ENCODE results near the gene N4BP2L1.

DNA sequence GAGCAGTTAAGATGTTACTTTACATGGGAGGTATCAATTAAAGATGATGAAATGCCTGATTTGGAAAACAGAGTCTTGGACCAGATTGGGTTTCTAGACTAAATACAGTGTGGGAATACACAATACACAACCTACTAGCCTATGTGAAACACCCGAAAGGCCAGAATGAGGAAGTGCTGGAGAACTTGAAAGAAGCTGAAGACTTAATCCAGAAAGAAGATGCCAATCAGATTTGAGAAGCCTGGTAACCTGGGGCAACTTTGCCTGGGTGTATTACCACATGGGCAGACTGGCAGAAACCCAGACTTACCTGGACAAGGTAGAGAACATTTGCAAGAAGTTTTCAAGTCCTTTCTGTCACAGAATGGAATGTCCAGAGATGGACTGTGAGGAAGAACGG lies 43.2 kb downstream of the N4BP2L1 start:
- no peak for TF ChIP-seq EZH2phosphoT487 (IDR thresholded peaks at IDR 0.05)
- TF ChIP-seq, protein P1, sequence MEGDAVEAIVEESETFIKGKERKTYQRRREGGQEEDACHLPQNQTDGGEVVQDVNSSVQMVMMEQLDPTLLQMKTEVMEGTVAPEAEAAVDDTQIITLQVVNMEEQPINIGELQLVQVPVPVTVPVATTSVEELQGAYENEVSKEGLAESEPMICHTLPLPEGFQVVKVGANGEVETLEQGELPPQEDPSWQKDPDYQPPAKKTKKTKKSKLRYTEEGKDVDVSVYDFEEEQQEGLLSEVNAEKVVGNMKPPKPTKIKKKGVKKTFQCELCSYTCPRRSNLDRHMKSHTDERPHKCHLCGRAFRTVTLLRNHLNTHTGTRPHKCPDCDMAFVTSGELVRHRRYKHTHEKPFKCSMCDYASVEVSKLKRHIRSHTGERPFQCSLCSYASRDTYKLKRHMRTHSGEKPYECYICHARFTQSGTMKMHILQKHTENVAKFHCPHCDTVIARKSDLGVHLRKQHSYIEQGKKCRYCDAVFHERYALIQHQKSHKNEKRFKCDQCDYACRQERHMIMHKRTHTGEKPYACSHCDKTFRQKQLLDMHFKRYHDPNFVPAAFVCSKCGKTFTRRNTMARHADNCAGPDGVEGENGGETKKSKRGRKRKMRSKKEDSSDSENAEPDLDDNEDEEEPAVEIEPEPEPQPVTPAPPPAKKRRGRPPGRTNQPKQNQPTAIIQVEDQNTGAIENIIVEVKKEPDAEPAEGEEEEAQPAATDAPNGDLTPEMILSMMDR (IDR thresholded peaks at IDR 0.05), result no peak

All from neural progenitor cell (in vitro differentiated cells).